ENCODE measurements around the gene SLC38A10.

The SLC38A10 gene

DNA sequence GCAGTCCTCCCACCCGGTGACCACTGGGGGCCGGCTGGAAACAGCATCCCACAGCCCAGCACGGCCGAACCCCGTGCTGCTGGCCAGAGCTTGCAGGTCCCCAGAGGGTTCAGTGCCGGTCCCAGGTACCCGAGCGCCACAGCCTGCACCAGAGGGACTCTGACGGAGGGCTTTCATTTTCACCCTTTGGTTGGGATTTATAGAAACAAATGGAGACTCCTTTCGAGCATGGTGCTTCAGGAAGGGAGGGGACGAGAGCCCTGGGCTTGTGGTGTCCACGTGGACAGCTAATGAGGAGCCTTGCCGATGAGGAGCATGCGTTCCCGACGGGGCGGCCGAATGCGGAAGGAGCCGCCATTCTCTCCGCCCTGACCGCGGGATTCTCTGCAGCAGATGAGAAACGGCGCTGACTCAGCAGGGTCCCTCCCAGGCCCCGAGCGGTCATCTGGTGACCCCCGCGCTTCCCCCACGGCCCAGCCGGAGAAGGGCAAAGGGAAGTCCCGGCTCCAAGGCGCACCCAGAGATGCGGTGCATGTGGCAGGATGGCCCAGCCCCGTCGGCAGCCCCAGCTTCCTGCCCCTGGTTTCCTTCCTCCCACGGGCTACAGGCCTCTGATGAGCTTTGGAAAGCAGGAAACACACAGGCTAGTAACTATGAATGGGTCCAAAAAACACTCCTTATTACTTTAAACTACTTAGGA lies 9.8 kb downstream of the SLC38A10 start:
- TF ChIP-seq, protein P1, sequence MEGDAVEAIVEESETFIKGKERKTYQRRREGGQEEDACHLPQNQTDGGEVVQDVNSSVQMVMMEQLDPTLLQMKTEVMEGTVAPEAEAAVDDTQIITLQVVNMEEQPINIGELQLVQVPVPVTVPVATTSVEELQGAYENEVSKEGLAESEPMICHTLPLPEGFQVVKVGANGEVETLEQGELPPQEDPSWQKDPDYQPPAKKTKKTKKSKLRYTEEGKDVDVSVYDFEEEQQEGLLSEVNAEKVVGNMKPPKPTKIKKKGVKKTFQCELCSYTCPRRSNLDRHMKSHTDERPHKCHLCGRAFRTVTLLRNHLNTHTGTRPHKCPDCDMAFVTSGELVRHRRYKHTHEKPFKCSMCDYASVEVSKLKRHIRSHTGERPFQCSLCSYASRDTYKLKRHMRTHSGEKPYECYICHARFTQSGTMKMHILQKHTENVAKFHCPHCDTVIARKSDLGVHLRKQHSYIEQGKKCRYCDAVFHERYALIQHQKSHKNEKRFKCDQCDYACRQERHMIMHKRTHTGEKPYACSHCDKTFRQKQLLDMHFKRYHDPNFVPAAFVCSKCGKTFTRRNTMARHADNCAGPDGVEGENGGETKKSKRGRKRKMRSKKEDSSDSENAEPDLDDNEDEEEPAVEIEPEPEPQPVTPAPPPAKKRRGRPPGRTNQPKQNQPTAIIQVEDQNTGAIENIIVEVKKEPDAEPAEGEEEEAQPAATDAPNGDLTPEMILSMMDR (conservative IDR thresholded peaks at IDR 0.05), result no peak
- TF ChIP-seq ZFX (IDR thresholded peaks at IDR 0.05), result no peak
- H3K27ac ChIP-seq, result no peak overlapping the region

DNA sequence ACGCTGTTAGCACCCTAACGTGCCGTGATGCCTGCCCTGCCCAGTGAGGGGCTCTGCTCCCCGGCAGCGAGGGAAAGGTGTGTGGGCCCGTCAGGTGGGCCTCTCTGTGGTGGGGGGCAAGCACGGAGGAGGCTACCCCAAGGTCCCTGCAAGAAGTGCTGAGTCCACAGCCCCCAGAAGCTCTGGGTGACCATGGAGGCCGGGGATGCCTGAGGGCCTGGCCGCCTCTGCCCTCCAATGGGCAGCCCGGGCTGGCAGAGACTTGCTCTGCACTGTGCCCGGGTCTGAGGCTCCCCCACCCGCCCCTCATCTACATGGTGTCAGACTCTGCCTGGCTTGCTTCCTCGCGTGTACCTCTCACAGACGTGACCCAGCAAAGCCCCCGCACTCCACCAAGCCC lies 12.2 kb downstream of the SLC38A10 start:
- TF ChIP-seq ZFX (IDR thresholded peaks at IDR 0.05), result no peak
- TF ChIP-seq, protein P1 (conservative IDR thresholded peaks at IDR 0.05), result no peak
- no peak overlapping the region for H3K27ac ChIP-seq

DNA sequence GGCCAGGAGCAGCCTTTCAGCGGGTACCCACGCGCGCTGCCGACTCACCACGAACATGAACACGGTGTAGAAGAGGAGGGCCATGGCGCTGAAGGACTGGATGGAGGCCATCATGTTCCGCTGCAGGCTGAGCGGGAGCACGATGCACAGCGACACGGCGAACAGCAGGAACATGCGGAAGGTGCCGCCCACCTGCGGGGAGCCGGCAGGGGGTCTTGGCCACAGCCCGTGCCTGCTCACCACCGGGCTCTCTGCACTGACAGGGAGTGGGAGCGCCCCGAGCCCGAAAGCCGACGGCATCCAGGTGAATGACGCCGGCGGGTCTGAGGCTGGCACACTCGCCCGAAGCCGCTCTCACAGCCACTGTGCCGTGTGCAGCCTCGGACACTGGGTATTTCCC lies 13.0 kb downstream of the SLC38A10 start:
- TF ChIP-seq, protein P1 (conservative IDR thresholded peaks at IDR 0.05), result no peak
- no peak for TF ChIP-seq ZFX (IDR thresholded peaks at IDR 0.05)
- no peak overlapping the region for H3K27ac ChIP-seq

DNA sequence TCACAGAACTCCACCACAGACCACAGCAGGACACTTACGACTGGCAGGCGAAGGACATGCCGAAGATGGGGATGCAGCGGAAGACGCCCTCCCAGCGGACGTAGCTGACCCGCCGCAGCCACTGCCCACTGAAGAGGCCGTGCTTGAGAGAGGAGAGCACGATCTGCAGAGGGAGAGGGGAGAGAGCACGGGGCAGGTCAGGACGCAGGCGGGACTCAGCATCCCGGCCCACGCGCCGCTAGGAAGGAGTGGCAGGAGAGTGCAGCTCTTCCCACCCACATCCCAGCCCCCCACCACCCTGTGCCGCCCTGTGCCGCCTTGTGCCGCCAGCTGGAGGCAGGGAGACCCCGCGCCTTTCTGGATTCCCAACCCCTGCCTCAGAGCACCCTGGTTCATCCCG lies 14.5 kb downstream of the SLC38A10 start:
- TF ChIP-seq, protein P1 (conservative IDR thresholded peaks at IDR 0.05), result no peak
- no peak for TF ChIP-seq ZFX (IDR thresholded peaks at IDR 0.05)
- no peak overlapping the region for H3K27ac ChIP-seq

DNA sequence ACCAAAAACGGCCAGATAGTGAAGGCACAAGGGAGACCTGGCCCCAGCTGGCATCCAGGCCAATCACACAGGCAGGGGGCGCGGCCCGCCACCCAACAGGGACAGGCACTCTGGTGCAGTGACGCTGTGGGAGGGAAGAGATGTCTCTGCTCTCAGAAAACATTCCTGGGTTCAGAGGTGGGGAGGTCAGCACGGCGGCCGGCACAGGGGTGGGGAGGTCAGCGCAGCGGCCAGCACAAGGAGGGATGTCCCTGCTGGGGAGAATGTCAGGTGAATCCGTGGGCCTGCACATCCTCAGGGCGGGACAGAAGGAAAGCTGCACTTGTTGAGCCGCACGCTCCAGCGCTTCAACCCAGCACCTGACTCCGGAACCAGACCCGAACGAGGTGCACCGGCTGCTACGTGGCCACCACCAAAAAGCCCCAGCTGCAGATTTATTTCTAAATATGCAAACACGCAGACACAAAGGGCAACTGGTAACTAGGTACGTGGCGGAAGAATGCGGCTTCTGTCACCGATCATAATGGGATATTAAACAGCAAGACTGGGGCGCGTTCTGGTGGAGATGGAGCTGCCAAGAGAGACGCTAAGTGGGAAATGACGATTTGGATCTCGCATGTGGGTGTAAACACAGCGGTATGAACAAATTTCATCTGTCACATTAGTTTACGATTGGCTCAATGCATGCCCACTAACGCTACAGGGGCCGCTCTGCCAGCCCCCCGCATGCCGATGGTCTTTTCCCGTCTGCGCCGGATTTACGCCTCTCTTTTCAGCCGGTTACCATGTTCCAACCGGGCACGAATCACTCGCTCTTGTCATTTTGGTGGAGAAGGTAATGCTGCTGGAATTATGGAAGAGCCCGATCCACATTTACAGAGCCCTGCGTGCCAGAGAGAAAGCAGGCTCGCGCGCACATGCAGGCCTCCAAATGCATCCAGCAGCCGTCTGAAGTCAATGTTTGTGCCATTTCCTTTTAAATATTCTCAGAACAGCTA lies 15.5 kb downstream of the SLC38A10 start:
- no peak for TF ChIP-seq ZFX (IDR thresholded peaks at IDR 0.05)
- TF ChIP-seq, protein P1 (conservative IDR thresholded peaks at IDR 0.05), result no peak
- H3K27ac ChIP-seq, result no peak overlapping the region

DNA sequence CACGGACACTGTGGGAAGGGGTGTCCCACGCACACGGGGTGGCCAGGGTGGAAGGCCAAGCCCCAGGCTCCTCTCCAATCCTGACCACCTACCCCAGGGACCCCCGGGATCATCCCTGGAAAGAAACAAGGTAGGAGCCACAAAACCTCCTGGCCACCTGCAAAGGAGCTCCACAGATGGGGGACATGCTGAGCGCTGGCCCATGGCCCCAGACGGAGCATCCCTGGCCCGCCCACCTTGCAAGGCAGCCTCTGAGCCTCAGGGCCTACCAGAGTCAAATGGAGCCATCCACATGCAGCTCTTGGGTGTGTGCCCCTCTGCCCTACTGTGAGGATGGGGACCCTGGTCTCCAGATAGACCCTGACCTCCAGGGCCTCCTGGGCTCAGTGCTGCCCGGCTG lies 16.3 kb downstream of the SLC38A10 start:
- no peak overlapping the region for H3K27ac ChIP-seq
- TF ChIP-seq, protein P1 (conservative IDR thresholded peaks at IDR 0.05), result no peak
- TF ChIP-seq ZFX (IDR thresholded peaks at IDR 0.05), result no peak

Data from C4-2B (cell line).